Prostate gland (tissue), 2 donors: ENCODE data around the gene WWC2. TPM values are rescaled to one million over a fixed set of nuclear protein-coding genes. Genes with fewer than 3 reads are reported as not detected.
"Not testable (repeated sequence)": the region's sequence is repeated elsewhere in the genome, so short reads cannot be mapped to it uniquely, and the experiment has no call there.

Experiments
- DNase-seq: peaks from one replicate; pipeline ENCODE4 v3.0.0-alpha.2; 2019; ENCODE audit warnings: low spot score
- H3K27ac ChIP-seq, 2 donors: fragments of 200-600 bp; sonication (generic); 2 replicates each; pipeline ENCODE4 v1.5.1; 2017 to 2019
- H3K27me3 ChIP-seq: fragments of 200-600 bp; sonication (generic); replicated peaks from 2 replicates; pipeline ENCODE4 v1.5.1; 2019; ENCODE audit not compliant: insufficient read depth
- H3K36me3 ChIP-seq, 2 donors: fragments of 200-600 bp; sonication (generic); 1 replicate in 1 of 2; 2 replicates in 1 of 2; pipeline versions ENCODE4 v1.5.1 to v1.8.1; 2017 to 2019
- H3K4me1 ChIP-seq: fragments of 200-600 bp; sonication (generic); replicated peaks from 2 replicates; pipeline ENCODE4 v1.5.1; 2019
- H3K4me3 ChIP-seq, 2 donors: fragments of 200-600 bp; sonication (generic); 2 replicates each; pipeline ENCODE4 v1.5.1; 2017 to 2019
- H3K9me3 ChIP-seq: fragments of 200-600 bp; sonication (generic); 2 replicates; pipeline ENCODE4 v1.5.1; 2017
- CTCF ChIP-seq, 4 experiments: fragments of 200-600 bp in 2 of 4; fragments of 450-650 bp in 2 of 4; sonication (generic) in 2 of 4; IDR thresholded peaks; 1 replicate in 3 of 4; 2 replicates in 1 of 4; pipeline ENCODE4 v1.5.1; 2016 to 2019; ENCODE audit warnings: antibody characterized with exemption in 4 of 4, mild to moderate bottlenecking in 2 of 4, moderate library complexity in 2 of 4
- POLR2A ChIP-seq: fragments of 450-650 bp; IDR thresholded peaks from one replicate; pipeline ENCODE4 v1.6.1; 2016; ENCODE audit warnings: antibody characterized with exemption, mild to moderate bottlenecking
- POLR2AphosphoS5 ChIP-seq: sonication (generic); formaldehyde crosslinking; IDR thresholded peaks from one replicate; pipeline ENCODE4 v1.6.1; 2017; ENCODE audit warnings: antibody characterized with exemption
- WGBS: methylation state at CpG from one replicate; pipeline ENCODE4 v1.1.5; 2018; 5-methylcytosine and 5-hydroxymethylcytosine counted together
- intact Hi-C: fragments of 100-400 bp; cut with DNase I; formaldehyde crosslinking; loops from one replicate; pipeline ENCODE4 v1.14.2; 2022
- total RNA-seq, 2 donors: library from RNA; depleted of rRNA; stranded (reverse); fragments of >200 nt; gene quantifications; one replicate each; pipeline ENCODE4 v1.1.0, GENCODE V29; 2016

Gene WWC2
- total RNA-seq, 2 donors from 2014 or later, result 17.6 to 44.1 TPM

- 67% methylated on average over 4 of the region's 4 CpGs for WGBS
- intact Hi-C loops, result no loop called here
- H3K4me3 ChIP-seq, result no peak overlapping the region
- no peak for DNase-seq
- H3K9me3 ChIP-seq, result no peaks in the 10 kb centered on the region
- no peaks in the 10 kb centered on the region for H3K27me3 ChIP-seq
- no peak overlapping the region for H3K27ac ChIP-seq
- TF ChIP-seq POLR2AphosphoS5, result no peak
- TF ChIP-seq POLR2A, result no peak
- H3K4me1 ChIP-seq, result no peaks in the 10 kb centered on the region
- H3K36me3 ChIP-seq, result no peaks in the 10 kb centered on the region
These were observed 92.0 kb downstream of the WWC2 start for GRCh38 chr4:183190900-183191527.

GRCh38 chr4:183191630-183192029 is 92.6 kb downstream of the WWC2 start:
- H3K9me3 ChIP-seq, result no peaks in the 10 kb centered on the region
- DNase-seq, result no peak
- 82% methylated on average over 5 of the region's 5 CpGs for WGBS
- no peaks in the 10 kb centered on the region for H3K4me1 ChIP-seq
- H3K36me3 ChIP-seq, result no peaks in the 10 kb centered on the region
- no peak overlapping the region for H3K4me3 ChIP-seq
- intact Hi-C loops, result no loop called here
- H3K27ac ChIP-seq, result no peak overlapping the region
- TF ChIP-seq POLR2A (no peak), POLR2AphosphoS5 (no peak), CTCF (IDR thresholded peaks at IDR 0.05) (no peak)
- H3K27me3 ChIP-seq, result no peaks in the 10 kb centered on the region

- Histone ChIP-seq H3K9me3 (no peaks in the 10 kb centered on the region), H3K4me1 (no peaks in the 10 kb centered on the region), H3K36me3 (no peaks in the 10 kb centered on the region), H3K27me3 (no peaks in the 10 kb centered on the region), H3K4me3 (no peak overlapping the region), H3K27ac (no peak overlapping the region)
- TF ChIP-seq CTCF (IDR thresholded peaks at IDR 0.05) (no peak), POLR2AphosphoS5 (no peak), POLR2A (no peak)
- DNase-seq, result no peak
- 93% methylated on average over 2 of the region's 2 CpGs for WGBS
- intact Hi-C loops, result no loop called here
These were observed 93.5 kb downstream of the WWC2 start for GRCh38 chr4:183192571-183192970.

- H3K27me3 ChIP-seq, H3K36me3 ChIP-seq, H3K4me1 ChIP-seq, DNase-seq, H3K9me3 ChIP-seq, intact Hi-C loops, H3K4me3 ChIP-seq, H3K27ac ChIP-seq: not testable (repeated sequence)
- WGBS, result 70% methylated on average over 6 of the region's 6 CpGs
These were observed 94.8 kb downstream of the WWC2 start for GRCh38 chr4:183193730-183194338.

- DNase-seq, result no peak
- H3K9me3 ChIP-seq, result no peaks in the 10 kb centered on the region
- intact Hi-C loops, result no loop called here
- no peaks in the 10 kb centered on the region for H3K27me3 ChIP-seq
- no peak overlapping the region for H3K27ac ChIP-seq
- TF ChIP-seq CTCF (IDR thresholded peaks at IDR 0.05) (no peak), POLR2A (no peak), POLR2AphosphoS5 (no peak)
- no peaks in the 10 kb centered on the region for H3K36me3 ChIP-seq
- WGBS, result 85% methylated on average over 3 of the region's 3 CpGs
- no peak overlapping the region for H3K4me3 ChIP-seq
- H3K4me1 ChIP-seq, result no peaks in the 10 kb centered on the region
These were observed 96.5 kb downstream of the WWC2 start for GRCh38 chr4:183195534-183195933.

- Histone ChIP-seq H3K27ac (no peak overlapping the region), H3K4me3 (no peak overlapping the region), H3K27me3 (no peaks in the 10 kb centered on the region), H3K36me3 (no peaks in the 10 kb centered on the region), H3K9me3 (no peaks in the 10 kb centered on the region), H3K4me1 (no peaks in the 10 kb centered on the region)
- intact Hi-C loops, result no loop called here
- no peak for TF ChIP-seq POLR2AphosphoS5
- no peak for TF ChIP-seq CTCF (IDR thresholded peaks at IDR 0.05)
- TF ChIP-seq POLR2A, result no peak
- DNase-seq, result no peak
- WGBS, result 80% methylated on average over 3 of the region's 3 CpGs
These were observed 98.1 kb downstream of the WWC2 start for GRCh38 chr4:183197140-183197539.
